GM18507 (cell line): ENCODE data around the gene GGTLC1.

Experiments
- DNase-seq: peaks from one replicate; pipeline ENCODE4 v3.0.0; 2011; ENCODE audit warnings: low read depth; ENCODE audit not compliant: insufficient read length; ENCODE audit errors: extremely low spot score
- FAIRE-seq: peaks from 2 replicates; lab custom pipeline; 2011; peaks lifted over from hg19 to GRCh38; lab: Jason Lieb, UNC

GGTLC1 gene

GRCh38 chr20:23971310-23971709, 17.3 kb downstream of the GGTLC1 start:
- DNase-seq, result no peak
- FAIRE-seq, result no peak

GRCh38 chr20:23970049-23970448, 18.5 kb downstream of the GGTLC1 start:
- DNase-seq (no peak), FAIRE-seq (no peak)

- FAIRE-seq (no peak), DNase-seq (no peak)
Observed at GRCh38 chr20:23967616-23967979, 21.0 kb downstream of the GGTLC1 start.

DNA sequence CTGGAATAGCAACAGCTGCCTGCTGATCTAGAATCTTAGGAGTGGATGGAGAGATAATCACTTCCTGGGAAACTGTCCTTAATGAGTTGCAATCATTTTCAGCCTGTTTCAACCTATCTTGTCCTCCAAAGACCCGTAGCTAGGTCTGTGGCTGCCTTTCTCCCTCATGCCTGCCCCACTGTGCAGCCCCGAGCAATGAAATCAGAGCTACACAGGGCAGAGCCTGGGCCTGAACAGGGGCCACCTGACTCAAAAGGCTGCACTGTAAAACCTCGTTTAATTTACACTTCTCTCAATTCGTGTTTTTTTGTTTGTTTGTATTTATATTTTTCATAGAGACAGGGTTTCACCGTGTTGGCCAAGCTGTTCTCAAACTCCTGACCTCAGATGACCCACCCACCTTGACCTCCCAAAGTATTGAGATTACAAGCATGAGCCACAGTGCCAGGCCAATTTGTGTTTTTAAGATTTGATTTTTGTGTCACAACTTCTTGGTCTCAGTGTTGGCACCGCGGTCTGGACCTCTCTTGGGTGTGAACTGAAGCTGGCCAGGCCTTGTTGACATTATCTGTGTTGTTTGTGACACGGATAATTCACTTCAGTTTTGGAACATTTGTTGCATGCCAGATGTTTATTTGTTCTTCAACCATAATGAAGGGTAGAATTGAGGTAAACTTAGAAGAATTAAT, 21.5 kb downstream of the GGTLC1 start:
- FAIRE-seq (no peak), DNase-seq (no peak)

DNA sequence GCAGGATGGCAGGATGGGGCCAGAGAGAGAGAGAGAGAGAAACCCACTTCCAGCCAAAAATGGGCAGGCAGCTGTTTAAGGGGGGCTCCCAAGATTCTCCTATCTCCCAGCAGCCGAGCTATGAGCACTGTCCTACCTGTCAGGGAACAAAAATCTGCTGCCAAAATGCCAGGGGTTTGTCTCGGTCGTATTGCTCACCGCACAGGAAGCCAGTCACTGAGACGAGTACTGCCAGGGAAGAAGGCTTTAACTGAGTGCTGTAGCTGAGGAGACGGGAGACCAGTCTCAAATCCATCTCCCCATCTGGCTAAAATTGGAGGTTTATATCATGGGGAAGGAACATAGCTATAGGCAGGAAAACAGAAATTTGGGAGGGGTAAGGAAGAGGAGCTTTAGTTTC, 22.3 kb downstream of the GGTLC1 start:
- DNase-seq (no peak), FAIRE-seq (no peak)

- no peak for FAIRE-seq
- DNase-seq, result no peak
Observed at GRCh38 chr20:23963941-23964340, 24.6 kb downstream of the GGTLC1 start.

DNA sequence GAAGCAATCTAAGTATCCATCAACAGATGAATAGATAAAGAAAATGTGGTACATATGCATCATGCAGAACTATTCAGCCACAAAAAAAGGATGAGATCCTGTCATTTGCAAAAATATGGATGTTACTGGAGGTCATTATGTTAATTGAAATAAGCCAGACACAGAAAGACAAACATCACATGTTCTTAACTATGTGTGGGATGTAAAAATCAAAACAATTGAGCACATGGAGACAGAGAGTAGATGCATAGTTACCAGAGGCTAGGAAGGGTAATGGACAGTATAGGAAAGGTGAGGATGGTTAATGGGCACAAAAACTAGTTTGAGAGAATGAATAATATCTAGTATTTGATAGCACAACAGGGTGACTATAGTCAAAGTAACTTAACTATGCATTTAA, 26.3 kb downstream of the GGTLC1 start:
- FAIRE-seq (no peak), DNase-seq (no peak)

DNA sequence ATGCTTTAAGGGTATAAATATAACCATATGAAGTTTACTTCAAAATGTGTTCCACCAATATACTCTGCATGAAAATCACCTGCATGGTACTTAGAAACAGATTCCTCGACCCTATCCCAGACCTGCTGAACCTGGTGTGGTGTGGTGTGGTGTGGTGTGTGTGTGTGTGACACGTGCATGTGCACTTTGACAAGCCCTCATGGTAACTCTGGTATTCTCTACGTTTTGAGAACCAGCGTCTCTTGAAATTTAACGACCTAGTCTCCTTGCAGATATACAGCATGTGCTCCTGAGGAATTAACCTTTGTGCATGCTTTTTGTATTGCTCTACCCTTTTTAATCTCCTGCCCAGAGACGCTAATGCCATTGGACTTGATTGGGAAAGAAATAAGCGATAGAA, 29.5 kb downstream of the GGTLC1 start:
- DNase-seq (no peak), FAIRE-seq (no peak)

- FAIRE-seq (no peak), DNase-seq (no peak)
Observed at GRCh38 chr20:23955896-23956295, 32.7 kb downstream of the GGTLC1 start.

DNA sequence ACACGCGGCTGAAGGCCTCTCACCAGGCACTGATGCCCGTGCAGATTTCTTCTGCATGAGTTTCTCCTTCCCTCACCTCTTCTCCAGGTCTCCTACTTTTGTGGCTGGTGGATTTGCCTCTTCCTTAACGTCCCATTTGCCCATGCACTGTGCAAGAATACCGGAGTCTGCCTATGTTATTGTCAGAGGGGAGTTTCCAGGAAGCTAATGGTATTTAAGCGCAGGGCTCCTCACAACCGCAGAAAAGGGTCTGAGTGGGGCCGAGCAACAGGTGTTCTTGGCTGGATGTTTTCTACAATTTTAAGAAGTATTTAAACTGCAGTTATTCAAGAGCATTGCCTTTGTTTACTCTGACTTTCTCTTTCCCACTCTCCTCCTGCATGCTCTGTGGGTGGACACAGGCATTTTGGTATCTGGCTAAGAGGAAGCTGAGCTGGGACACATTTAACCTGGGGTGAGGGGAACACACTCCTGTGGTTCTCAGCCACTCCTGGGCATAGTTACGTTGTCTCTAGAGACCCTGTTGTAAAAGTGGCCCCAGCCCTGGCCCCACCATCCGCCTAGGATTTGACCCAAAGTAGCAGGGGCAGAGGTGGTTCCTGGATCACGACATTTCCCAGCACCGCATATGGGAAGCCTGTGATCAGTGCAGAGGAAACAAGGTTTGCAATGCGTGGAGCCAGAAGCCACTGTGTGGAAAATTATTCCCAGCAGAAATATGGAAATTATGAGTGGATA, 34.4 kb downstream of the GGTLC1 start:
- FAIRE-seq, result no peak
- no peak for DNase-seq

DNA sequence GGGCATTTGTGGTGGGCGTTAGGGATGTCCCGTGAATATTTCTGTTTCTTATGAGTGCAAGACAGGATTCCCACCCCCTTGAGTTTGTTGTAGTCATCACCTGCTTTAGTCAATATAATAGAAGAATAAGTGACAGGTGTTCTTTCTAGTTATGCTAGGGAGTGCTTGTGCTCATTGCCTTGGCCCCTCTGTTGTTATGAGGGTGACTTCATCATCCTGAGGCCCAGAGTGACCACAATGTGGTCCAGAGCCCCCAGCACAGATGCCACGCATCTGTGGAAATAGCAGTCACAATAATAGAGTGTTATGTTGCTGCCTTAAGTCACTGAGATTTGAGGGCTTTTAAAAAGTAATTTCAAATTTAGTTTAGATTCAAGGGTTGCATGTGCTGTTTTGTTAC, 42.4 kb downstream of the GGTLC1 start:
- DNase-seq (no peak), FAIRE-seq (no peak)

DNA sequence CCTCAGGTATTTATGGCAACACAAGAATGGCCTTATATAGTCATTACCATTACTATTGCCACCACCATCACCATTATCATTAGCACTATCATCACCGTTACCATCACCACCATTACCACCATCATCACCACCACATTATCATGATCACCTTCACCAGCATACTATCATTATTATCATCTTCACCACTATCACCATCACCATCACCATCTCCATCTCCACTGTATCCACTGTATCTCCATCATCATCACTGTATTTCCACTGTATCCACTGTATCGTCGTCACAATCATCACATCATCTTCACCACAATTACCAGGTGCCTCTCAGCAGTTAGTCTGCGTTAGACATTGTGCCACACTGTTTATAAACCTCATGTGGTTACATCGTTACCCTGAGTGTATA, 45.3 kb downstream of the GGTLC1 start:
- no peak for FAIRE-seq
- DNase-seq, result no peak

DNA sequence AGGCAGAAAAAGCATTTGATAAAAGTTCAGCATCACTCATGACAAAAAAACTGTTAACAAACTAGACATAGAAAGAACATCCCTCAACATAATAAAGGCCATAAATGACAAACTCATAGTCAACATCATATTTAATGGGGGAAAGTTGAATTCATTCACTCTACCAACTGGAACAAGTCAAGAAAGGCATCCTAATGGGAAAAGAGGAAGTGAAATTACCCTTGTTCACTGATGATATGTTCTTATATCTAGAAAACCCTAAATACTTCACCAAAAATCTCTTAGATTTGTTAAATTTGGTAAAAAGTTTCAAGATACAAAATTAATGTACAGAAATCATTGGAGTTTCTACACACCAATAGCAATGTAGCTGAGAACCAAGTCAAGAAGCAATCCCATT, 48.9 kb downstream of the GGTLC1 start:
- DNase-seq, result no peak
- FAIRE-seq, result no peak

DNA sequence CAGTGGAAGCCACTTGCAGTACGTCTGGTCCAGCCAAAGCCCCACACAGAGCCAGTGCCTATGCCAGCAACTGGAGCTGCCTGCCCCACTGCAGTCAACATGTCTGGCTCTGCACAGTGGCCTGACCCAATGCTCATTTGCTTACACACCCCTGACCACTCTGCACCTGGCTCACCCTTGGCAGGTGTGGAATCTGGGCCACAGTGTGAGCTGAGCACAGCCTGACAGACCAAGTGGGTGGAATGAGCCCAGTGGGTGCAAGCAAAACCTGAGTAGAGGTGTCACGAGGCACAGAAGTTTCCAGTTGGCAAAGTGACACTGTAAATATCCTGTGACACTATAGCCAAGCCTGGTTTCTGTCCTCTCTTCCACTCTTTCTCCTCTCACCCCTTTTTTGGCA, 49.5 kb downstream of the GGTLC1 start:
- FAIRE-seq, result no peak

DNA sequence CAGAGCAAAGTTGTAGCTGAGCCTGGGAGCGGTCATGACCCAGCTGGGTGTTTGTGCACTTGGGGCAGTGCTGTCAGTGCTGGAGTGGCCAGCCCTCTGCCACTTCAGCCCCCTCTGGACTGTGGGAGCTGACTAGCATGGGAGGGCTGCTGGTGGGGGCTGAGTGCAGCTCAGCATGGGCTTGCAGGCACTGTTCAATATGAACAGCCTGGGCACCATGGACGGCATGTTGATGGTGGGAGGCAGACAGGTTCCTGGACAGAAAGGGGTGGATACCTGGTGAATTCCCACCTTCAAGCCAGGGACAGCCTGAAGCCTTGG, 50.5 kb downstream of the GGTLC1 start:
- no peak for DNase-seq
- no peak for FAIRE-seq

More for the DNA sequence above, 49.5 kb downstream of the GGTLC1 start:
- no peak for DNase-seq

DNA sequence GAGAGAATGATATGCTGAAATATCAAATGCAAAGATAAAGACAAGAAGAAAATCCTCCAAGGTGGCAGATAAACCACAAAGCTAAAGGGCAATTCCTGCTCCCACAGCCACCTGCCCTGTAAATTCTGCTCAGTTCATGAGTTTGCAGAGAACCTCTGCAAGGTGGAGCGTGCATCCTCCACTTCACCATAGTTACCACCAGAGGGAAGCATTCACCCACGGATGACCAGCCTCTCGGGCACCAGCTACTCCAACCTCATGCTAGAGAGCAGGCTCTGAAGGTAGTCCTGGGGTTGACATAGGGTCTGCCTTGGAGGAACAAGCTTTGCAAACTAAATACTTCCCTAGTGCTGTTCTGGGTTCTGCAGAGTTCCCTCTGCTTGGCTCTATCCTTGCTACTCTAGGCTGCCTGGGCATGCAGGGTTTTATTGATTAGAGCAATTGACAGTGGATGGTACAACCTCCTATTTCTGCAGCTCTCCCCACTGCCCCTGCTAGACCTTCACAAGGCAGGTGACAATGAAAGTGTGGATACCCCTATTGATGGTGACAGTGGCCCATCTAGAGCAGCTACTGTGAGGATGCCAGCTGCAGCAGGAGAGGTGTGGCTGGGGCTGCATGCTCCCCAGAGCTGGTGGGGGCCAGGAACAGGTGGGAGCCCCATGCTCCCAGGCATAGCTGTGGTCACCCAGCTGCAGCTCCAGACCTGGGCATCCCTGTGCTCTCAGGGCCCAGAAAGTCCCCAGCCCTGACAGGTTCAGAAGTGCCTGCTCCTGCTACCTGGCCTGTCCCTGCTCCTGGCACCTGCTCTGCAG, 51.1 kb downstream of the GGTLC1 start:
- DNase-seq, result no peak

More for the DNA sequence above, 51.1 kb downstream of the GGTLC1 start:
- FAIRE-seq, result peak; percentile 76
